HCT116 (cell line): ENCODE data around the gene LRRC3B. TPM values are rescaled to one million over a fixed set of nuclear protein-coding genes. Genes with fewer than 3 reads are reported as not detected.

ENCODE experiments used
- ATAC-seq: fragments of 200-7000 bp; cut with Tn5 transposase; 2 replicates; pipeline ENCODE4 v1.9.1; 2020; ENCODE audit warnings: mild to moderate bottlenecking, moderate library complexity
- BruUV-seq: library from RNA; stranded (reverse); fragments of 400-500 nt; replicated peaks from 2 replicates; lab custom pipeline; 2021; lab: Mats Ljungman, UMichigan
- CTCF ChIA-PET: fragments of 300-600 bp; sonication (Branson Sonifier 250); formaldehyde crosslinking; loops from one replicate; lab custom pipeline; 2021; ENCODE audit warnings: antibody characterized with exemption; lab: Charles Lee
- POLR2A ChIA-PET: fragments of 300-600, 350-600 bp; sonication (Branson Sonifier 250); formaldehyde crosslinking; loops from one replicate; lab custom pipeline; 2021; ENCODE audit warnings: antibody characterized with exemption; lab: Charles Lee
- RAD21 ChIA-PET, 2 experiments: fragments of 300-600 bp; sonication (Branson Sonifier 250); formaldehyde crosslinking; loops; one replicate each; lab custom pipeline; 2023; ENCODE audit warnings: low total read pairs in 2 of 2; ENCODE audit not compliant: uncharacterized antibody in 2 of 2, unreplicated experiment in 2 of 2, low non-redundant PET in 1 of 2; lab: Charles Lee
- DNase-seq: peaks from one replicate; pipeline ENCODE4 v3.0.0-alpha.2; 2010; ENCODE audit warnings: low read depth, low spot score
- H2AFZ ChIP-seq: fragments of 200-600 bp; shearing (Covaris generic), sonication (generic); 2 replicates; pipeline ENCODE4 v1.6.1; 2017; ENCODE audit warnings: low read depth, mixed run types, mixed read lengths, antibody characterized with exemption, low read length; ENCODE audit not compliant: poor library complexity, severe bottlenecking
- H3K27ac ChIP-seq: 2 replicates; pipeline ENCODE4 v1.5.1; 2012; ENCODE audit warnings: low read depth, low read length
- H3K27me3 ChIP-seq: fragments of 200-600 bp; sonication (generic); 2 replicates; pipeline ENCODE4 v1.6.1; 2016; ENCODE audit warnings: mixed run types, low read length, mixed read lengths; ENCODE audit not compliant: insufficient read depth
- H3K36me3 ChIP-seq, 2 experiments: fragments of 200-500 bp in 1 of 2; fragments of 200-600 bp in 1 of 2; sonication (Bioruptor generic) in 1 of 2; sonication (generic) in 1 of 2; 2 replicates each; pipeline versions ENCODE4 v1.5.1 to v1.6.1; 2014 to 2016; ENCODE audit warnings: low read length in 2 of 2, inconsistent platforms in 1 of 2, mixed read lengths in 1 of 2, mixed run types in 1 of 2; ENCODE audit not compliant: insufficient read depth in 2 of 2, control insufficient read depth in 1 of 2
- H3K4me1 ChIP-seq, 2 experiments: fragments of 200-600 bp in 1 of 2; sonication (generic) in 1 of 2; 2 replicates each; pipeline versions ENCODE4 v1.5.1 to v1.6.1; 2012 to 2017; ENCODE audit warnings: low read length in 2 of 2, inconsistent platforms in 1 of 2, mild to moderate bottlenecking in 1 of 2, mixed read lengths in 1 of 2, mixed run types in 1 of 2, moderate library complexity in 1 of 2; ENCODE audit not compliant: insufficient read depth in 2 of 2, control insufficient read depth in 1 of 2
- H3K4me2 ChIP-seq: fragments of 200-600 bp; sonication (generic); 2 replicates; pipeline ENCODE4 v1.6.1; 2017; ENCODE audit warnings: mixed run types, low read length, mixed read lengths
- H3K4me3 ChIP-seq, 2 experiments: fragments of 200-600 bp in 1 of 2; sonication (generic) in 1 of 2; replicated peaks in 1 of 2; 2 replicates each; pipeline ENCODE4 v1.5.1; 2011 to 2016; ENCODE audit warnings: low read length in 2 of 2, control low read depth in 1 of 2, low read depth in 1 of 2, mild to moderate bottlenecking in 1 of 2, mixed read lengths in 1 of 2, mixed run types in 1 of 2
- H3K79me2 ChIP-seq: fragments of 200-600 bp; sonication (generic); 2 replicates; pipeline ENCODE4 v1.6.1; 2017; ENCODE audit warnings: mild to moderate bottlenecking, mixed run types, low read length, moderate library complexity, mixed read lengths; ENCODE audit not compliant: insufficient read depth
- H3K9ac ChIP-seq: fragments of 200-600 bp; sonication (generic); 2 replicates; pipeline ENCODE4 v1.6.1; 2016; ENCODE audit warnings: low read length, mixed read lengths
- H3K9me2 ChIP-seq: fragments of 200-600 bp; sonication (generic), shearing (Covaris generic); 2 replicates; pipeline ENCODE4 v1.6.1; 2017; ENCODE audit warnings: mixed run types, mild to moderate bottlenecking, moderate library complexity; ENCODE audit not compliant: insufficient read depth
- H3K9me3 ChIP-seq, 2 experiments: fragments of 200-500 bp in 1 of 2; fragments of 200-600 bp in 1 of 2; sonication (Bioruptor generic) in 1 of 2; sonication (generic) in 1 of 2; 2 replicates each; pipeline ENCODE4 v1.6.1; 2014 to 2017; ENCODE audit warnings: low read length in 2 of 2, mixed read lengths in 2 of 2, inconsistent platforms in 1 of 2, low read depth in 1 of 2, mild to moderate bottlenecking in 1 of 2, mixed run types in 1 of 2, moderate library complexity in 1 of 2; ENCODE audit not compliant: control insufficient read depth in 1 of 2, insufficient read depth in 1 of 2
- H4K20me1 ChIP-seq: fragments of 200-600 bp; sonication (generic), shearing (Covaris generic); 2 replicates; pipeline ENCODE4 v1.6.1; 2017; ENCODE audit warnings: mixed run types, mild to moderate bottlenecking, moderate library complexity; ENCODE audit not compliant: insufficient read depth
- ATF3 ChIP-seq: IDR thresholded peaks from 2 replicates; pipeline ENCODE4 v1.6.1; 2012
- CBX3 ChIP-seq: IDR thresholded peaks from 2 replicates; pipeline ENCODE4 v1.6.1; 2012; ENCODE audit warnings: low read depth
- CTCF ChIP-seq, 3 experiments: fragments of 200-600 bp in 1 of 3; sonication (generic) in 1 of 3; IDR thresholded peaks in 2 of 3; conservative IDR thresholded peaks in 1 of 3; 2 replicates each; pipeline ENCODE4 v1.5.1; 2012 to 2017; ENCODE audit warnings: low read depth in 2 of 3, low read length in 2 of 3, antibody characterized with exemption in 1 of 3, borderline replicate concordance in 1 of 3, control low read depth in 1 of 3, mild to moderate bottlenecking in 1 of 3, mixed read lengths in 1 of 3, mixed run types in 1 of 3, moderate library complexity in 1 of 3; ENCODE audit not compliant: insufficient read depth in 1 of 3
- JUND ChIP-seq: IDR thresholded peaks from 2 replicates; pipeline ENCODE4 v1.6.1; 2012
- POLR2AphosphoS5 ChIP-seq: IDR thresholded peaks from 2 replicates; pipeline ENCODE4 v1.6.1; 2011; ENCODE audit warnings: mild to moderate bottlenecking, low read depth, low read length, moderate library complexity
- RAD21 ChIP-seq: IDR thresholded peaks from 2 replicates; pipeline ENCODE4 v1.6.1; 2012; ENCODE audit warnings: low read depth, mild to moderate bottlenecking
- SP1 ChIP-seq: IDR thresholded peaks from 2 replicates; pipeline ENCODE4 v1.6.1; 2012; ENCODE audit warnings: low read depth
- SRF ChIP-seq: IDR thresholded peaks from 2 replicates; pipeline ENCODE4 v1.6.1; 2012; ENCODE audit warnings: low read depth
- TCF7L2 ChIP-seq: IDR thresholded peaks from 2 replicates; pipeline ENCODE4 v1.7.0; 2011; ENCODE audit warnings: borderline replicate concordance, inconsistent platforms; ENCODE audit not compliant: insufficient read depth, insufficient read length; ENCODE audit errors: extremely low read depth
- YY1 ChIP-seq: IDR thresholded peaks from 2 replicates; pipeline ENCODE4 v1.6.1; 2011; ENCODE audit warnings: low read length, low read depth, moderate library complexity, mild to moderate bottlenecking; ENCODE audit not compliant: insufficient replicate concordance; ENCODE audit errors: extremely low read depth
- ZFX ChIP-seq: fragments of 450-650 bp; IDR thresholded peaks from 2 replicates; pipeline ENCODE4 v1.6.1; 2017
- ZNF274 ChIP-seq: fragments of 200-500 bp; sonication (Bioruptor generic); IDR thresholded peaks from 2 replicates; pipeline ENCODE4 v1.6.1; 2014; ENCODE audit warnings: mild to moderate bottlenecking, low read depth, low read length, inconsistent platforms
- intact Hi-C: fragments of 100-400 bp; cut with micrococcal nuclease; formaldehyde crosslinking; loops from 2 replicates; pipeline ENCODE4 v1.10.0; 2022
- total RNA-seq: library from RNA; stranded (reverse); gene quantifications from one replicate; pipeline ENCODE4 v1.2.1, GENCODE V29; 2021; ENCODE audit not compliant: unreplicated experiment
- TF ChIP-seq, protein P1 (sequence below): IDR thresholded peaks from 2 replicates; pipeline ENCODE4 v1.6.1; 2012; ENCODE audit warnings: low read depth

Gene LRRC3B
- total RNA-seq, 1 experiment from 2014 or later = not detected

- no peaks in the 10 kb centered on the region; a peak in 1 of 4 replicates for H3K9me3 ChIP-seq
- ChIA-PET CTCF (no interaction called here), POLR2A (no interaction called here), RAD21 (no interaction called here)
- ATAC-seq = no peak
- H3K9me2 ChIP-seq = no peaks in the 10 kb centered on the region
- H3K4me3 ChIP-seq = no peak overlapping the region
- no peaks in the 10 kb centered on the region for H3K4me1 ChIP-seq
- no peaks in the 10 kb centered on the region for H3K36me3 ChIP-seq
- no peak overlapping the region for H2AFZ ChIP-seq
- no TSS peak for BruUV-seq
- no peaks in the 10 kb centered on the region for H3K27me3 ChIP-seq
- DNase-seq = no peak
- no peaks in the 10 kb centered on the region for H3K79me2 ChIP-seq
- intact Hi-C loops = no loop called here
- H4K20me1 ChIP-seq = no peaks in the 10 kb centered on the region
- TF ChIP-seq SP1 = no peak
- TF ChIP-seq YY1 = no peak
- TF ChIP-seq CBX3 = no peak
- TF ChIP-seq, protein P1, sequence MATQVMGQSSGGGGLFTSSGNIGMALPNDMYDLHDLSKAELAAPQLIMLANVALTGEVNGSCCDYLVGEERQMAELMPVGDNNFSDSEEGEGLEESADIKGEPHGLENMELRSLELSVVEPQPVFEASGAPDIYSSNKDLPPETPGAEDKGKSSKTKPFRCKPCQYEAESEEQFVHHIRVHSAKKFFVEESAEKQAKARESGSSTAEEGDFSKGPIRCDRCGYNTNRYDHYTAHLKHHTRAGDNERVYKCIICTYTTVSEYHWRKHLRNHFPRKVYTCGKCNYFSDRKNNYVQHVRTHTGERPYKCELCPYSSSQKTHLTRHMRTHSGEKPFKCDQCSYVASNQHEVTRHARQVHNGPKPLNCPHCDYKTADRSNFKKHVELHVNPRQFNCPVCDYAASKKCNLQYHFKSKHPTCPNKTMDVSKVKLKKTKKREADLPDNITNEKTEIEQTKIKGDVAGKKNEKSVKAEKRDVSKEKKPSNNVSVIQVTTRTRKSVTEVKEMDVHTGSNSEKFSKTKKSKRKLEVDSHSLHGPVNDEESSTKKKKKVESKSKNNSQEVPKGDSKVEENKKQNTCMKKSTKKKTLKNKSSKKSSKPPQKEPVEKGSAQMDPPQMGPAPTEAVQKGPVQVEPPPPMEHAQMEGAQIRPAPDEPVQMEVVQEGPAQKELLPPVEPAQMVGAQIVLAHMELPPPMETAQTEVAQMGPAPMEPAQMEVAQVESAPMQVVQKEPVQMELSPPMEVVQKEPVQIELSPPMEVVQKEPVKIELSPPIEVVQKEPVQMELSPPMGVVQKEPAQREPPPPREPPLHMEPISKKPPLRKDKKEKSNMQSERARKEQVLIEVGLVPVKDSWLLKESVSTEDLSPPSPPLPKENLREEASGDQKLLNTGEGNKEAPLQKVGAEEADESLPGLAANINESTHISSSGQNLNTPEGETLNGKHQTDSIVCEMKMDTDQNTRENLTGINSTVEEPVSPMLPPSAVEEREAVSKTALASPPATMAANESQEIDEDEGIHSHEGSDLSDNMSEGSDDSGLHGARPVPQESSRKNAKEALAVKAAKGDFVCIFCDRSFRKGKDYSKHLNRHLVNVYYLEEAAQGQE = no peak
- TF ChIP-seq POLR2AphosphoS5 = no peak
- TF ChIP-seq ZFX = no peak
- no peak for TF ChIP-seq ATF3
- TF ChIP-seq JUND = no peak
- no peak for TF ChIP-seq ZNF274
- no peak for TF ChIP-seq RAD21
- TF ChIP-seq TCF7L2 = no peak
- no peak for TF ChIP-seq CTCF (IDR thresholded peaks at IDR 0.05 in 2 of 3, conservative IDR thresholded peaks at IDR 0.05 in 1 of 3; ENCODE audit: borderline replicate concordance in 1 of 3, insufficient read depth in 1 of 3, low read depth in 2 of 3, low read length in 2 of 3)
- no peak for TF ChIP-seq SRF
- H3K9ac ChIP-seq = no peak overlapping the region
- H3K4me2 ChIP-seq = no peak overlapping the region
- no peak overlapping the region for H3K27ac ChIP-seq
These were observed 30.1 kb upstream of the LRRC3B start for GRCh38 chr3:26592451-26592850.
